Mesendoderm (in vitro differentiated cells): Measurements from ENCODE around the gene UFSP1.
"Not testable (repeated sequence)": the region's sequence is repeated elsewhere in the genome, so short reads cannot be mapped to it uniquely, and the experiment has no call there.

Source experiments
- DNase-seq: peaks from one replicate; pipeline ENCODE4 v3.0.0; 2013
- H2AK5ac ChIP-seq: 2 replicates; pipeline ENCODE4 v1.6.1; 2013; ENCODE audit warnings: low read length, inconsistent platforms
- H2BK120ac ChIP-seq: 2 replicates; pipeline ENCODE4 v1.6.1; 2013; ENCODE audit warnings: low read depth, mild to moderate bottlenecking, low read length, moderate library complexity, mixed read lengths
- H2BK15ac ChIP-seq: replicated peaks from 2 replicates; pipeline ENCODE4 v1.6.1; 2013; ENCODE audit warnings: low read depth, mild to moderate bottlenecking, moderate library complexity
- H2BK5ac ChIP-seq: 2 replicates; pipeline ENCODE4 v1.6.1; 2013; ENCODE audit warnings: low read length, inconsistent platforms
- H3K18ac ChIP-seq: 2 replicates; pipeline ENCODE4 v1.6.1; 2013; ENCODE audit warnings: mild to moderate bottlenecking, low read length, mixed read lengths
- H3K23ac ChIP-seq: one replicate; pipeline ENCODE4 v1.6.1; 2013; ENCODE audit warnings: low read length
- H3K27ac ChIP-seq: 2 replicates; pipeline ENCODE4 v1.5.1; 2013; ENCODE audit warnings: low read depth, mild to moderate bottlenecking, inconsistent platforms, low read length, moderate library complexity
- H3K27me3 ChIP-seq: 2 replicates; pipeline ENCODE4 v1.6.1; 2013; ENCODE audit warnings: low read length, control low read depth, mild to moderate bottlenecking, inconsistent platforms; ENCODE audit not compliant: insufficient read depth, poor library complexity
- H3K36me3 ChIP-seq: 2 replicates; pipeline ENCODE4 v1.6.1; 2013; ENCODE audit warnings: low read length, inconsistent platforms; ENCODE audit not compliant: control insufficient read depth, insufficient read depth
- H3K4ac ChIP-seq: one replicate; pipeline ENCODE4 v1.6.1; 2013; ENCODE audit warnings: low read depth, mild to moderate bottlenecking, low read length, moderate library complexity
- H3K4me1 ChIP-seq: 2 replicates; pipeline ENCODE4 v1.6.1; 2013; ENCODE audit warnings: low read depth, low read length, inconsistent platforms; ENCODE audit not compliant: control insufficient read depth
- H3K4me2 ChIP-seq: 2 replicates; pipeline ENCODE4 v1.6.1; 2013; ENCODE audit warnings: low read length
- H3K4me3 ChIP-seq: 2 replicates; pipeline ENCODE4 v1.5.1; 2013; ENCODE audit warnings: mild to moderate bottlenecking, low read length
- H3K56ac ChIP-seq: one replicate; pipeline ENCODE4 v1.6.1; 2013; ENCODE audit warnings: low read length
- H3K79me1 ChIP-seq: 2 replicates; pipeline ENCODE4 v1.6.1; 2013; ENCODE audit warnings: low read length, inconsistent platforms
- H3K79me2 ChIP-seq: 2 replicates; pipeline ENCODE4 v1.6.1; 2013; ENCODE audit warnings: mild to moderate bottlenecking, low read length; ENCODE audit not compliant: control insufficient read depth, insufficient read depth
- H3K9ac ChIP-seq: 2 replicates; pipeline ENCODE4 v1.6.1; 2013; ENCODE audit warnings: low read length, inconsistent platforms
- H4K5ac ChIP-seq: one replicate; pipeline ENCODE4 v1.6.1; 2013; ENCODE audit warnings: low read length
- H4K8ac ChIP-seq: one replicate; pipeline ENCODE4 v1.6.1; 2013; ENCODE audit warnings: low read depth, mild to moderate bottlenecking, control low read depth, low read length, moderate library complexity
- WGBS: extraction: QIAGEN DNeasy Blood & Tissue Kit; methylation state at CpG from one replicate; pipeline ENCODE4 v1.1.7; 2013; ENCODE audit warnings: low lambda C conversion rate, missing lambda C conversion rate; ENCODE audit not compliant: insufficient coverage; ENCODE audit errors: extremely low coverage; 5-methylcytosine and 5-hydroxymethylcytosine counted together

Gene UFSP1

DNA sequence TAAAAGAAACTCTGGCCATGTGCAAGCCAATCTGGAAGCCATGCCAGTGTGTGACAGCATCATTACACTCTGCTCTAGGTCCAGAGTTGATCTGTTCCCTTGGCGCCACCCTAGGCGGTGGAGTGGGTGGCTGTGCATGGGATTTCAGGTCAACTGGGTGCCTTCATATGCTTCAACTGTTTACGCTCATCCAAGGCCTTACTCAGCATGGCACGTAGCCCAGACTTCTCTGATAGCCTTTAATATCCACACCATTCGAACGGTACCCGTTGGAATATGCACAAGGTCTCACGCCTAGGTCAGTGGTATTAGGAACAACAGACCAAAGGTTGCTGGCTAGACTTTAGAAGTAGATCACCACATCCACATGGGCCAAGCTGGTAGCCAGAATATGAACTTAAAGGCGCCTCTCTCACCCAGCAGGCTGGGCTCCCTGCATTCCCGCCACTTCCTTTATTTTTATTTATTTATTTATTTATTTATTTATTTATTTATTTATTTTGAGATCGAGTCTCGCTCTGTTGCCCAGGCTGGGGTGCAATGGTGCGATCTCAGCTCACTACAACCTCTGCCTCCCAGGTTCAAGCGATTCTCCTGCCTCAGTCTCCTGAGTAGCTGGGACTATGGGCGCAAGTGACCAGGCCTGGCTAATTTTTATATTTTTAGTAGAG is 24.8 kb upstream of the UFSP1 start:
- no peak overlapping the region for H4K5ac ChIP-seq
- no peak overlapping the region for H3K18ac ChIP-seq
- no peak overlapping the region for H2BK5ac ChIP-seq
- H3K4ac ChIP-seq: no peak overlapping the region
- H3K36me3 ChIP-seq: no peaks in the 10 kb centered on the region
- H3K27me3 ChIP-seq: no peaks in the 10 kb centered on the region
- H2AK5ac ChIP-seq: no peak overlapping the region
- H3K9ac ChIP-seq: no peak overlapping the region
- no peak overlapping the region for H3K4me2 ChIP-seq
- no peak overlapping the region for H2BK15ac ChIP-seq
- no peaks in the 10 kb centered on the region for H3K79me2 ChIP-seq
- no peak for DNase-seq
- no peaks in the 10 kb centered on the region for H3K4me1 ChIP-seq
- H3K23ac ChIP-seq: no peak overlapping the region
- no peak overlapping the region for H2BK120ac ChIP-seq
- H4K8ac ChIP-seq: no peak overlapping the region
- WGBS: no CpG with 5 or more reads among the region's 15 CpGs
- H3K56ac ChIP-seq: no peak overlapping the region
- H3K27ac ChIP-seq: no peak overlapping the region
- H3K79me1 ChIP-seq: no peaks in the 10 kb centered on the region
- no peak overlapping the region for H3K4me3 ChIP-seq

DNA sequence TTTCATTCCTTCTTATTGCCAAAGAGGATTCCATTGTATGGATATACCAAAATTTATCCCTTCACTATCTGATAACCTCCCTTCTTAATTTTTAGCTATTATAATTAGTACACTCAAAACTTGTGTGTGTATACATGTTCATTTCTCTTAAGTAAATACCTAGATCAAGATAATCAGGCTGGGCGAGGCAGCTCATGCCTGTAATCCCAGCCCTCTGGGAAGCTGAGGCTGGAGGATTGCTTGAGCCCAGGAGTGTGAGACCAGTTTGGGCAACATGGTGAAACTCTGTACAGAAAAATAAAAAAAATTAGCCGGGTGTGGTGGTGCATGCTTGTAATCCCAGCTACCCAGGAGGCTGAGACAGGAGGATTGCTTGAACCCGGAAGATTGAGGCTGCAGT is 22.0 kb upstream of the UFSP1 start:
- no peak overlapping the region for H2BK15ac ChIP-seq
- H3K79me2 ChIP-seq: no peaks in the 10 kb centered on the region
- no peaks in the 10 kb centered on the region for H3K79me1 ChIP-seq
- H3K36me3 ChIP-seq: no peaks in the 10 kb centered on the region
- no peak overlapping the region for H3K9ac ChIP-seq
- no peak overlapping the region for H2BK5ac ChIP-seq
- no peak overlapping the region for H3K4ac ChIP-seq
- H3K27ac ChIP-seq: no peak overlapping the region
- no peaks in the 10 kb centered on the region for H3K27me3 ChIP-seq
- no CpG with 5 or more reads among the region's 3 CpGs for WGBS
- no peak overlapping the region for H2BK120ac ChIP-seq
- H3K23ac ChIP-seq: no peak overlapping the region
- H4K5ac ChIP-seq: no peak overlapping the region
- no peak overlapping the region for H3K56ac ChIP-seq
- H3K4me2 ChIP-seq: no peak overlapping the region
- no peak overlapping the region for H4K8ac ChIP-seq
- no peak overlapping the region for H3K4me3 ChIP-seq
- H3K4me1 ChIP-seq: no peaks in the 10 kb centered on the region
- no peak overlapping the region for H3K18ac ChIP-seq
- no peak overlapping the region for H2AK5ac ChIP-seq
- DNase-seq: no peak

DNA sequence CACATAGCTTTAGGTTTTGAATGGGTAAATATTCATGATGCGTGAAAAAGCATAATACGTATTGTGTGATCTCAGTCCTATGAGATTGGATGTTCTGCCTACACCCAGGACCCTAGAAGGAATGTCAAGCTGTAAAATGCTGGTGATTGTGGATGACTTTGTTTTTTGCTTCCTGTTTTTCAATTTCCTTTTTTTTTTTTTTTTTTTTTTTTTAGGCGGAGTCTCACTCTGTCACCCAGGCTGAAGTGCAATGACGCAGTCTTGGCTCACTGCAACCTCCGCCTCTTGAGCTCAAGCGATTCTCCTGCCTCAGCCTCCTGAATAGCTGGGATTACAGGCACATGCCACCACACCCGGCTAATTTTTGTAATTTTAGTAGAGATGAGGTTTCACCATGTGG is 20.9 kb upstream of the UFSP1 start:
- H3K4me1 ChIP-seq, H3K27ac ChIP-seq, H3K23ac ChIP-seq, H2BK5ac ChIP-seq, H3K4me3 ChIP-seq, H3K18ac ChIP-seq, H3K79me2 ChIP-seq, DNase-seq, H4K5ac ChIP-seq, H2BK120ac ChIP-seq, H3K9ac ChIP-seq, H3K27me3 ChIP-seq, H2BK15ac ChIP-seq, H3K56ac ChIP-seq, H3K79me1 ChIP-seq, H3K36me3 ChIP-seq, H4K8ac ChIP-seq, H3K4ac ChIP-seq, H3K4me2 ChIP-seq, H2AK5ac ChIP-seq: not testable (repeated sequence)
- WGBS: no CpG with 5 or more reads among the region's 7 CpGs

GRCh38 chr7:100908512-100908911 is 19.0 kb upstream of the UFSP1 start:
- Histone ChIP-seq H3K79me1 (no peaks in the 10 kb centered on the region), H2BK5ac (no peak overlapping the region), H3K79me2 (no peaks in the 10 kb centered on the region), H3K56ac (no peak overlapping the region), H3K27ac (no peak overlapping the region), H3K4me2 (no peak overlapping the region), H3K4me1 (no peaks in the 10 kb centered on the region), H3K36me3 (no peaks in the 10 kb centered on the region), H3K9ac (no peak overlapping the region), H2AK5ac (no peak overlapping the region), H3K4me3 (no peak overlapping the region), H4K8ac (no peak overlapping the region), H3K27me3 (no peaks in the 10 kb centered on the region), H3K23ac (no peak overlapping the region), H2BK120ac (no peak overlapping the region), H3K18ac (no peak overlapping the region), H4K5ac (no peak overlapping the region), H2BK15ac (no peak overlapping the region), H3K4ac (no peak overlapping the region)
- WGBS: no CpG with 5 or more reads among the region's 5 CpGs
- no peak for DNase-seq

DNA sequence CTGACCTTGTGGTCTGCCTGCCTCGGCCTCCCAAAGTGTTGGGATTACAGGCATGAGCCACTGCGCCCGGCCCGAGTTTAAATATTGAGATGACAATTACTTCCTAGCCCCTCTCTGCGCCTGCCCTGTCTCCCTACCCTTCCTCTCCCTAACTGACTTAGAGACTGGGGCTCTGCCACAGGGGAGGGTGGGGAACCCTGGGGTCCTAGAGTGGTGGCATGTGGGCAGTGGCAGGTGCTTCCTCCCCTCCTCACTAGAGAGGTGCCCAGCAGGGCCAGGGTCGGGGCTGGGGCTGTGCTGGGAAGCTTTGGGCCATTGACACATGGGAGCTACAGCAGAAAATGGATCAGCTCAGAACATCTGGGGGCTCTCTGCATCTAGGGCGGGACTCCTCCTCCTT is 13.1 kb upstream of the UFSP1 start:
- H2BK5ac ChIP-seq: no peak overlapping the region
- H3K18ac ChIP-seq: no peak overlapping the region
- no peak overlapping the region for H3K27ac ChIP-seq
- H3K56ac ChIP-seq: no peak overlapping the region
- no peak overlapping the region for H2AK5ac ChIP-seq
- no peak overlapping the region for H2BK120ac ChIP-seq
- no peaks in the 10 kb centered on the region for H3K79me1 ChIP-seq
- H4K8ac ChIP-seq: no peak overlapping the region
- no peak for DNase-seq
- WGBS: no CpG with 5 or more reads among the region's 7 CpGs
- H3K9ac ChIP-seq: no peak overlapping the region
- no peaks in the 10 kb centered on the region for H3K79me2 ChIP-seq
- no peak overlapping the region for H3K4me3 ChIP-seq
- no peak overlapping the region for H3K23ac ChIP-seq
- H4K5ac ChIP-seq: no peak overlapping the region
- no peaks in the 10 kb centered on the region for H3K27me3 ChIP-seq
- H2BK15ac ChIP-seq: no peak overlapping the region
- H3K36me3 ChIP-seq: no peaks in the 10 kb centered on the region
- H3K4me1 ChIP-seq: no peaks in the 10 kb centered on the region
- H3K4me2 ChIP-seq: no peak overlapping the region
- no peak overlapping the region for H3K4ac ChIP-seq

DNA sequence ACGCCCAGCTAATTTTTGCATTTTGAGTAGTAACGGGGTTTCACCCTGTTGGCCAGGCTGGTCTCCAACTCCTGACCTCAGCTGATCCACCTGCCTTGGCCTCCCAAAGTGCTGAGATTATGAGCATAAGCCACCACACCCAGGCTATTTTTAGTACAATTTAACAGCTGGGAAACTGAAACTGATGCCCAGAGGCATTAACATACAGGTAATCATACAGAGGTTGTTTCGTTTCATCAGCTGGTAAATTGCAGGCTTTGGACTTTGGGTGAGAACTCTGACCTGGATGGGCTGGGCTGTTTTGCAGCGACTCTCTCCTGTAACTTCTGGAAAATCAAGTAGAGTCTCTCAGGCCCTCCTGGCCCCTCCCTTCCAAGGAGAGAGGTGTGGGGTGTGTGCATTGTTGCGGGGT is 12.4 kb upstream of the UFSP1 start:
- Histone ChIP-seq H2BK5ac (no peak overlapping the region), H3K36me3 (no peaks in the 10 kb centered on the region), H2BK120ac (no peak overlapping the region), H3K18ac (no peak overlapping the region), H4K5ac (no peak overlapping the region), H2AK5ac (no peak overlapping the region), H4K8ac (no peak overlapping the region), H3K79me1 (no peaks in the 10 kb centered on the region), H3K27me3 (no peaks in the 10 kb centered on the region), H3K56ac (no peak overlapping the region), H3K27ac (no peak overlapping the region), H3K4me3 (no peak overlapping the region), H3K79me2 (no peaks in the 10 kb centered on the region), H3K4me1 (no peaks in the 10 kb centered on the region), H3K23ac (no peak overlapping the region), H2BK15ac (no peak overlapping the region), H3K4ac (no peak overlapping the region), H3K9ac (no peak overlapping the region), H3K4me2 (no peak overlapping the region)
- WGBS: no CpG with 5 or more reads among the region's 5 CpGs
- no peak for DNase-seq
